ENCODE results near the gene PLPP2. TPM values are rescaled to one million over a fixed set of nuclear protein-coding genes. Genes with fewer than 3 reads are reported as not detected.

The PLPP2 gene
- total RNA-seq, 4 donors from 2014 or later: 75.9 to 114 (median 109) TPM

DNA sequence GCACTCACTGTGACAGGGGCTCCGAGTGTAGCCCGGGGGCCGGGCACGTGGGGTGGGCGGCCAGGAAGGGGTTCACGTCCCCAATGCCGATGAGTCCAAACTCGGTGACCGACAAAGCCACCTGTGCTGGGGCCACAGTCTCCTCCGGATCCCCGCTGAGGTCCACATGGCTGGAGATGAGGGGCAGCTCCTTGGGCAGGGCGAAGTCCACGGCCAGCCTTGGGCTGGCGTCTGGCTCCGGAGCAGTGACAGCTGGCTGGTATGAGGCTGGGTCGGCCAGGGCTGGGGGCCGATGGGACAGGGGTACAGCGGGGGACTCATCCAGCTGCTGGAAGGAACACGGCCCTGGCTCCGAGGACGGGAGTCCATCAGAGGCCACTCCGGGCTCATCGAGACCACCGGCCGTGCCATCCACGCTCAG is 15.9 kb upstream of the PLPP2 start:
- no peak for TF ChIP-seq EP300 (IDR thresholded peaks at IDR 0.05)
- no peak for TF ChIP-seq POLR2AphosphoS5 (IDR thresholded peaks at IDR 0.05)
- TF ChIP-seq POLR2A (IDR thresholded peaks at IDR 0.05): no peak
- TF ChIP-seq, protein P1, sequence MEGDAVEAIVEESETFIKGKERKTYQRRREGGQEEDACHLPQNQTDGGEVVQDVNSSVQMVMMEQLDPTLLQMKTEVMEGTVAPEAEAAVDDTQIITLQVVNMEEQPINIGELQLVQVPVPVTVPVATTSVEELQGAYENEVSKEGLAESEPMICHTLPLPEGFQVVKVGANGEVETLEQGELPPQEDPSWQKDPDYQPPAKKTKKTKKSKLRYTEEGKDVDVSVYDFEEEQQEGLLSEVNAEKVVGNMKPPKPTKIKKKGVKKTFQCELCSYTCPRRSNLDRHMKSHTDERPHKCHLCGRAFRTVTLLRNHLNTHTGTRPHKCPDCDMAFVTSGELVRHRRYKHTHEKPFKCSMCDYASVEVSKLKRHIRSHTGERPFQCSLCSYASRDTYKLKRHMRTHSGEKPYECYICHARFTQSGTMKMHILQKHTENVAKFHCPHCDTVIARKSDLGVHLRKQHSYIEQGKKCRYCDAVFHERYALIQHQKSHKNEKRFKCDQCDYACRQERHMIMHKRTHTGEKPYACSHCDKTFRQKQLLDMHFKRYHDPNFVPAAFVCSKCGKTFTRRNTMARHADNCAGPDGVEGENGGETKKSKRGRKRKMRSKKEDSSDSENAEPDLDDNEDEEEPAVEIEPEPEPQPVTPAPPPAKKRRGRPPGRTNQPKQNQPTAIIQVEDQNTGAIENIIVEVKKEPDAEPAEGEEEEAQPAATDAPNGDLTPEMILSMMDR (IDR thresholded peaks at IDR 0.05): no peak
- Histone ChIP-seq H3K27me3 (no peaks in the 10 kb centered on the region), H3K36me3 (peaks cover 61% of the 10 kb centered on the region), H3K4me1 (no peaks in the 10 kb centered on the region), H3K4me3 (no peak overlapping the region), H3K9me3 (no peaks in the 10 kb centered on the region), H3K27ac (no peak overlapping the region)
- WGBS: 96% methylated on average over 17 of the region's 26 CpGs
- DNase-seq (ENCODE audit: low spot score in 2 of 2): no peak

DNA sequence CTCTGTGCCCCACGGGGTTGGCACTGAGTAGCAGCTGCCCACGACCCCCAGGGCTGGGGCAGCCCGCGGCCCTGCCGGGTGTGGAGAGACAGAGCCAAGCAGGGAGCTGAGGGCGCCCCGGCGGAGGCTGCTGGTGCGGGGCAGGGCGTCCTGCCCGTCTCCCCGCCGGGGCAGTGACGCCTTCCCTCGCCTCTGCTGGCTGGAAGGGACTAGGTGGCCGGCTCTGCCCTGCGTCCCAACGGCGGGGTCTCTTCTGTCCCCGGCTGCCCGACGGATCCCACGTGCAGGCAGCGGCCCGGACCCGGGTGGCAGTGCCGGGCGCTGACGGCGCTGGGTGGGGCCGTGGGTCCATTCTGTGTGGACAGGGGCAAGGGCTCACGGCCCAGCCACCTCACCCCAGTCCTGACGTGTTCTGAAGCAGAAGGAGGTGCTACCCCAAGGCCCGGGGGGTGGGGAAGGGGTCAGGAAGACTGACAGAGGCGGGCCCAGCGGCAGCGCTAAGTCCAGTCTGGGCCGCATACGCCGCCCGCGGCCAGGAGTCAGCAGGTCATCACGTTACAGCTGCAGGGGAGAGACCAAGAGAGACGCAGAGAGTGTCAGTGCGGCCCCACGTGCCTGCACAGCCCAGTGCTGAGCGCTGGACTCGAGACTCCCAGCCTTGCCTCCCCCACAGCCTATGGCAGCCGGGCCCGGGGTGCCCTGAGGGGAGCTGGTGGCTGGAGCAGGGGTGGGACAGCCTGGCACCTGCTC is 15.1 kb upstream of the PLPP2 start:
- WGBS: 90% methylated on average over 16 of the region's 50 CpGs
- TF ChIP-seq POLR2AphosphoS5 (IDR thresholded peaks at IDR 0.05): no peak
- TF ChIP-seq, protein P1 (IDR thresholded peaks at IDR 0.05): no peak
- DNase-seq (ENCODE audit: low spot score in 2 of 2): no peak
- Histone ChIP-seq H3K4me1 (no peaks in the 10 kb centered on the region), H3K27ac (no peak overlapping the region), H3K36me3 (peaks cover 53% of the 10 kb centered on the region), H3K9me3 (no peaks in the 10 kb centered on the region), H3K4me3 (no peak overlapping the region), H3K27me3 (no peaks in the 10 kb centered on the region)

DNA sequence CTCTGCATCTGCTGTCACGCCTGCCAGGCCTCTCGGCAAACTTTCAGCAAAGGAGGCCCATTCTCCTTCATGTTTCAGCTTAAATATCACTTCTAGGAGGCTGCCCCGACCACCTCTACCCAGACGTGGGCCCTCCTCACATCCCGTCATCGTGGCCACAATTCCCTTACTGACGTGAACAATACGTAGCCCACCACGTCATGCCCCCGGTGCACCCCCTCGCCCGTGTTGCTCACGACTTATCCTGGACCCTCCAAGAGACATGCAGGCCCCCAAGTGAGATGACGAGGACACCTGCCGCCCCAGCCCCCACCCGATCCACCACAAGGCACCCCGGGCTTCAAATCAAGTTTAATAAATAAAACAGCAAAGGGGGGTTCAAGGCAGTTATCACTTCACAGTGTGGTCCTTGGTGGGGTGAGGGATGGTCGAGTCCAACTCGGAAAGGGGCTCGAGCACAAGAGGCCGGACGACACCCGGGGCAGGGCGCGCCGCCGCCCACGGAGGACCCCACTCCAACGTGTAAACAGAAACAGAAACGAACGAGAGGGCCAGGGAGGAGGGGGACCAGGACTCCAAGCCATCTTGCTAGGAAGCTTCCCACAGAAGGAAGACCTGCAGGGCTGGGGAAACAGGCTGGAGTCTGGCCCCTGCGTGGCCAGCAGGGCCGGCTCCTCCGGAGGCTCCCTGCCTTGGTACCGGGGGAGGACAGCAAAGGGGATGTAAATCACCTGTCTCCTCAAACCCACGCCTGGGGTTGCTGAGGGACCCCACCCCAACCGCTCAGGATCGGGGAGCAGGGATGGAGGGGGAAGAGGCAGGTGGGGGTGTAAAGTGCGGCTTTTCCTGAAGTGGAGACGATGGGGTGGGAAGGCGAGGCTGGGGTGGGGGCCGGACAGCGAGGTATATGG is 14.3 kb upstream of the PLPP2 start:
- Histone ChIP-seq H3K4me3 (no peak overlapping the region), H3K36me3 (peaks cover 47% of the 10 kb centered on the region), H3K4me1 (no peaks in the 10 kb centered on the region), H3K27ac (no peak overlapping the region), H3K27me3 (no peaks in the 10 kb centered on the region), H3K9me3 (no peaks in the 10 kb centered on the region)
- TF ChIP-seq, protein P1 (IDR thresholded peaks at IDR 0.05): no peak
- TF ChIP-seq POLR2A (IDR thresholded peaks at IDR 0.05): no peak
- no peak for TF ChIP-seq POLR2AphosphoS5 (IDR thresholded peaks at IDR 0.05)
- TF ChIP-seq EP300 (IDR thresholded peaks at IDR 0.05): no peak
- no peak for DNase-seq (ENCODE audit: low spot score in 2 of 2)
- WGBS: 94% methylated on average over 43 of the region's 43 CpGs

DNA sequence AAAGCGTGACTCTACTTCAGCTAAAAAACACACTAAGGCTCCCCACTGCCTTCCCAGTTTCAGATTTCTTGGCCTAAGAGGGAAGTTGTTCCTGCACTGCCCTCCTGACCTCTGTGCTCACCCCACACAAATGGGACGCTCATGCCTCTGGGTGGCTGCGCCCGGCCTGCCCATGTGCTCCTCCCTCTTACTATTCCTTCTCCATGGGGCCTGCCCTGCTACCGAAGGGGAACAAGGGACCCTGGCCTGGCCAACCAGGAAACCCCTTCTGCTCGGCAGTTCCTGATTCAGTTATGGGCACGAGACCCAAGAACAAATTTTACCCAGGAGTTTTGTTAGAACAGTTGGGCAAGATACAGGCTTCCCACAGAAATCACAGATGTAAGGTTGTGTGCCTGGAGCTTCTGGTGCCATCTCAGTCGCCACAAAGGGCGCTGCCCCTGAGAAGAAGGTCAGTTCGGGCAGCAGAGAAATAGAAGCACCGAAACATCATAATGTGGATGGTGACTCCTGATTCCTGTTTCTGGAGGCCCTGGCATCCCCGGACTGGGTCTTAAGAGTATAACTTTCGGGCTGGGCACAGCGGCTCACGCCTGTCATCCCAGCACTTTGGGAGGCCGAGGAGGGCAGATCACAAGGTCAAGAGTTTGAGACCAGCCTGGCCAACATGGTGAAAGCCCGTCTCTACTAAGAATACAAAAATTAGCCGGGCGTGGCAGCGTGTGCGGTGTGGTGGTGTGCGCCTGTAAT is 5.4 kb upstream of the PLPP2 start:
- no peak overlapping the region for H3K27ac ChIP-seq
- no peaks in the 10 kb centered on the region for H3K36me3 ChIP-seq
- no peak for DNase-seq (ENCODE audit: low spot score in 2 of 2)
- peaks cover 35% of the 10 kb centered on the region for H3K27me3 ChIP-seq
- no peak overlapping the region for H3K4me3 ChIP-seq
- peaks cover 15% of the 10 kb centered on the region for H3K4me1 ChIP-seq
- 86% methylated on average over 19 of the region's 22 CpGs for WGBS
- no peaks in the 10 kb centered on the region for H3K9me3 ChIP-seq
- no peak for TF ChIP-seq POLR2A (IDR thresholded peaks at IDR 0.05)
- TF ChIP-seq, protein P1 (IDR thresholded peaks at IDR 0.05): no peak
- no peak for TF ChIP-seq POLR2AphosphoS5 (IDR thresholded peaks at IDR 0.05)
- TF ChIP-seq EP300 (IDR thresholded peaks at IDR 0.05): no peak
